ENCODE measurements around the gene KCNH1. TPM values are rescaled to one million over a fixed set of nuclear protein-coding genes. Genes with fewer than 3 reads are reported as not detected.

Gene KCNH1
- total RNA-seq, 1 experiment from 2014 or later = not detected

DNA sequence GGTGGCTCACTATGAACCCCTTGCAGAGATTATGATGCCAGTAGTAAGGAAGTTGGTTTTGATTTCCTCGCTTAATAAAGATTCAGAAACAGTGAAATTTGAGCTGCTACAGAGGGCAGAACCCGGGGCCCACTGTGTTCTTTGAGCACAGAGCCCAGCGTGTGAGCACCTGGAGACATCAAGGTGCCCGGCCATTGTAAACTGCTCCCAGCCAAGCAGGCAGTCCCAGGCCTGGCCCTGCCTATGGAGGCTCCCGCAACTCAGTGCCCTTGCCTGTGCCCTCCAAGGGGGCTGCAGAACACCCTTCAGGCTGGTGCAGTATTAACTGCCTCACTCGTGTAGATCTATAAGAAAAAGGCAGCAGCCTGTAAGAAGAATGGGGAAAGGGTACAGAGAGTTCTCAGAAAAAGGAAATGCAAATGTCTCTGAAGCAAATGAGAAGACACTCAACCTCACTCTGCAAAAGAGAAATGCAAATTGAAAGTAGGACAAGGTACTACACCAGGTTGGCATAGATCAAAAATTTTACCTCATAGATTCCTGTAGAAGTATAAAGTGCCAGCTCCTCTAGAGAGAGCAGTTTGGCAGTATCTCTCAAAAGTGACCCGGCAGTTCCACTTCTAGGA lies 481.5 kb downstream of the KCNH1 start:
- H3K9me2 ChIP-seq (ENCODE audit: insufficient read depth) = no peaks in the 10 kb centered on the region
- no peaks in the 10 kb centered on the region for H3K36me3 ChIP-seq (ENCODE audit: control insufficient read depth in 1 of 2, insufficient read depth in 2 of 2, low read length in 2 of 2)
- H3K4me1 ChIP-seq (ENCODE audit: control insufficient read depth in 1 of 2, insufficient read depth in 2 of 2, low read length in 2 of 2) = no peaks in the 10 kb centered on the region
- H3K9ac ChIP-seq (ENCODE audit: low read length) = no peak overlapping the region
- no peak overlapping the region for H3K4me3 ChIP-seq (replicated peaks in 1 of 2; ENCODE audit: low read depth in 1 of 2, low read length in 2 of 2)
- ChIA-PET POLR2A (no interaction called here), RAD21 (ENCODE audit: low non-redundant PET in 1 of 2, low total read pairs in 2 of 2, uncharacterized antibody in 2 of 2, unreplicated experiment in 2 of 2) (no interaction called here), CTCF (no interaction called here)
- H3K9me3 ChIP-seq (ENCODE audit: control insufficient read depth in 1 of 2, insufficient read depth in 1 of 2, low read depth in 1 of 2, low read length in 2 of 2) = no peaks in the 10 kb centered on the region; a peak in 1 of 4 replicates
- BruUV-seq (replicated peaks) = no TSS peak
- H2AFZ ChIP-seq (ENCODE audit: low read depth, low read length, poor library complexity, severe bottlenecking) = no peak overlapping the region
- no peak for DNase-seq (ENCODE audit: low read depth, low spot score)
- H4K20me1 ChIP-seq (ENCODE audit: insufficient read depth) = no peaks in the 10 kb centered on the region
- intact Hi-C loops (cut with micrococcal nuclease) = no loop called here
- no peaks in the 10 kb centered on the region for H3K79me2 ChIP-seq (ENCODE audit: insufficient read depth, low read length)
- H3K4me2 ChIP-seq (ENCODE audit: low read length) = no peak overlapping the region
- ATAC-seq = no peak
- H3K27ac ChIP-seq (ENCODE audit: low read depth, low read length) = no peak overlapping the region
- TF ChIP-seq, protein P1, sequence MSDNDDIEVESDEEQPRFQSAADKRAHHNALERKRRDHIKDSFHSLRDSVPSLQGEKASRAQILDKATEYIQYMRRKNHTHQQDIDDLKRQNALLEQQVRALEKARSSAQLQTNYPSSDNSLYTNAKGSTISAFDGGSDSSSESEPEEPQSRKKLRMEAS (IDR thresholded peaks at IDR 0.05) = no peak
- no peak for TF ChIP-seq POLR2AphosphoS5 (IDR thresholded peaks at IDR 0.05; ENCODE audit: low read depth, low read length)
- TF ChIP-seq FOSL1 (IDR thresholded peaks at IDR 0.05; ENCODE audit: low read depth) = no peak
- no peak for TF ChIP-seq POLR2A (IDR thresholded peaks at IDR 0.05; ENCODE audit: borderline replicate concordance, extremely low read depth, insufficient read depth, insufficient read length)
- TF ChIP-seq EZH2 (IDR thresholded peaks at IDR 0.05) = no peak
- no peak for TF ChIP-seq CTCF (IDR thresholded peaks at IDR 0.05 in 2 of 3, conservative IDR thresholded peaks at IDR 0.05 in 1 of 3; ENCODE audit: borderline replicate concordance in 1 of 3, insufficient read depth in 1 of 3, low read depth in 2 of 3, low read length in 2 of 3)
- no peak for TF ChIP-seq ZFX (IDR thresholded peaks at IDR 0.05)
- TF ChIP-seq ZBTB33 (IDR thresholded peaks at IDR 0.05; ENCODE audit: extremely low read depth, insufficient replicate concordance, low read length) = no peak
- TF ChIP-seq ZNF274 (IDR thresholded peaks at IDR 0.05; ENCODE audit: low read depth, low read length) = no peak
- no peak for TF ChIP-seq CBX3 (IDR thresholded peaks at IDR 0.05; ENCODE audit: low read depth)
- no peak for TF ChIP-seq RAD21 (IDR thresholded peaks at IDR 0.05; ENCODE audit: low read depth)
- no peak for TF ChIP-seq SRF (IDR thresholded peaks at IDR 0.05; ENCODE audit: low read depth)
- TF ChIP-seq EZH2phosphoT487 (IDR thresholded peaks at IDR 0.05; ENCODE audit: borderline replicate concordance) = no peak
- TF ChIP-seq, protein P2, sequence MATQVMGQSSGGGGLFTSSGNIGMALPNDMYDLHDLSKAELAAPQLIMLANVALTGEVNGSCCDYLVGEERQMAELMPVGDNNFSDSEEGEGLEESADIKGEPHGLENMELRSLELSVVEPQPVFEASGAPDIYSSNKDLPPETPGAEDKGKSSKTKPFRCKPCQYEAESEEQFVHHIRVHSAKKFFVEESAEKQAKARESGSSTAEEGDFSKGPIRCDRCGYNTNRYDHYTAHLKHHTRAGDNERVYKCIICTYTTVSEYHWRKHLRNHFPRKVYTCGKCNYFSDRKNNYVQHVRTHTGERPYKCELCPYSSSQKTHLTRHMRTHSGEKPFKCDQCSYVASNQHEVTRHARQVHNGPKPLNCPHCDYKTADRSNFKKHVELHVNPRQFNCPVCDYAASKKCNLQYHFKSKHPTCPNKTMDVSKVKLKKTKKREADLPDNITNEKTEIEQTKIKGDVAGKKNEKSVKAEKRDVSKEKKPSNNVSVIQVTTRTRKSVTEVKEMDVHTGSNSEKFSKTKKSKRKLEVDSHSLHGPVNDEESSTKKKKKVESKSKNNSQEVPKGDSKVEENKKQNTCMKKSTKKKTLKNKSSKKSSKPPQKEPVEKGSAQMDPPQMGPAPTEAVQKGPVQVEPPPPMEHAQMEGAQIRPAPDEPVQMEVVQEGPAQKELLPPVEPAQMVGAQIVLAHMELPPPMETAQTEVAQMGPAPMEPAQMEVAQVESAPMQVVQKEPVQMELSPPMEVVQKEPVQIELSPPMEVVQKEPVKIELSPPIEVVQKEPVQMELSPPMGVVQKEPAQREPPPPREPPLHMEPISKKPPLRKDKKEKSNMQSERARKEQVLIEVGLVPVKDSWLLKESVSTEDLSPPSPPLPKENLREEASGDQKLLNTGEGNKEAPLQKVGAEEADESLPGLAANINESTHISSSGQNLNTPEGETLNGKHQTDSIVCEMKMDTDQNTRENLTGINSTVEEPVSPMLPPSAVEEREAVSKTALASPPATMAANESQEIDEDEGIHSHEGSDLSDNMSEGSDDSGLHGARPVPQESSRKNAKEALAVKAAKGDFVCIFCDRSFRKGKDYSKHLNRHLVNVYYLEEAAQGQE (IDR thresholded peaks at IDR 0.05; ENCODE audit: low read depth) = no peak
- peaks cover 9% of the 10 kb centered on the region; the same call in 1 of the 2 replicates for H3K27me3 ChIP-seq (ENCODE audit: insufficient read depth, low read length)

Data from HCT116 (cell line).